Urinary bladder (tissue), 4 donors: ENCODE measurements around the gene TINAG. TPM values are rescaled to one million over a fixed set of nuclear protein-coding genes. Genes with fewer than 3 reads are reported as not detected.

Experiments used
- DNase-seq: peaks from one replicate; pipeline ENCODE4 v3.0.0-alpha.2; 2015; ENCODE audit errors: extremely low spot score
- H3K27ac ChIP-seq: one replicate; pipeline ENCODE4 v1.5.1; 2013; ENCODE audit warnings: low read depth, mild to moderate bottlenecking, moderate library complexity
- H3K36me3 ChIP-seq: one replicate; pipeline ENCODE4 v1.6.1; 2013; ENCODE audit warnings: mild to moderate bottlenecking, moderate library complexity; ENCODE audit not compliant: insufficient read depth
- H3K4me1 ChIP-seq: one replicate; pipeline ENCODE4 v1.6.1; 2013; ENCODE audit warnings: mild to moderate bottlenecking, moderate library complexity; ENCODE audit not compliant: insufficient read depth
- H3K4me3 ChIP-seq: one replicate; pipeline ENCODE4 v1.5.1; 2013; ENCODE audit warnings: low read depth, low read length
- WGBS: extraction: QIAGEN DNeasy Blood & Tissue Kit; methylation state at CpG from one replicate; pipeline ENCODE4 v1.1.7; 2013; 5-methylcytosine and 5-hydroxymethylcytosine counted together
- polyA plus RNA-seq: library from polyadenylated mRNA; stranded (reverse); fragments of 200-250 nt; gene quantifications from one replicate; pipeline ENCODE4 v1.2.3, GENCODE V29; 2013
- total RNA-seq: library from RNA; depleted of rRNA; stranded (reverse); fragments of >200 nt; gene quantifications from one replicate; pipeline ENCODE4 v1.2.3, GENCODE V29; 2014
- donor health status: healthy with polysubstance abuse.
- donor health status: healthy.

TINAG gene
- total and polyA plus RNA-seq, 2 donors: 0.16 TPM; not detected in 1

DNA sequence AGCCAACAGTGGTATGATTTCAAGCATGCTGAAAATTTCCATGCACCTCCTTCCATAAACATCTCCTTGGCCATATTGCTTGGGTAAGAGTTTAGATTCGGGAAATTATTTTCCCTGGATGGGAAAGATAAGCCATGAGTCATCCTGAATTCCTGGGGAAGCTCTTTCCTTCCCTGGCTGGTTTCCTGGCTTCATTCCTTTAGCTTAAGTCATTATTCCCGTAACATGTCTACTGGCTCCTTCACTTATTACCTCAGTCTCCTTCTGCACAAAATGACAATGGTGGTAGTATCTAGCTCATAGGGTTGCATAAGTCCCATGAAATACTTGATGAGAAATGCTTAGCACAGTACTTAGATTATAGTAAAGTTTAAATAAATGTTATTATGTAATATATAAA is 27.6 kb downstream of the TINAG start:
- Histone ChIP-seq H3K27ac (no peak overlapping the region), H3K4me3 (no peak overlapping the region), H3K36me3 (no peaks in the 10 kb centered on the region), H3K4me1 (no peaks in the 10 kb centered on the region)
- WGBS: 21% methylated on average over 2 of the region's 2 CpGs
- DNase-seq: no peak

DNA sequence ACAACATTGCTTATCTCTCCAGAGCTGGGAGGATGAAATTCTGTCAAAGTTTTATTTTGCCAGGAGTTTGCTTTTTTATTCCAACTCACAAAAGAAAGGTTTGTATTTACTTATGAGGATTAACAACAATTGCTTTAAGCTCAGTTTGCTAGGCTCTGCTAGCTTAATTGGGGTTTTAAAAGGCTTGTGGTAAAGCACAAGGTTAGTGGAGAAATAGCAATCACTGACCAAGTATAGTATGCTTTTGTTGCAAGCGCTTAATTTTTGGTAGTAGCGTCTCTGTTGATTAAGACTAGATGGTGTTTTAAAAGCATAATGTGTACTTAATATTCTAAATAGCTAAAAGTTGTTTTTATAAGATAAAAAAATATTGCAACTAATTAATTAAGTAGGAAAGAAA is 45.7 kb downstream of the TINAG start:
- 86% methylated on average over 2 of the region's 2 CpGs for WGBS
- DNase-seq: no peak
- Histone ChIP-seq H3K4me3 (no peak overlapping the region), H3K36me3 (no peaks in the 10 kb centered on the region), H3K4me1 (no peaks in the 10 kb centered on the region), H3K27ac (no peak overlapping the region)

DNA sequence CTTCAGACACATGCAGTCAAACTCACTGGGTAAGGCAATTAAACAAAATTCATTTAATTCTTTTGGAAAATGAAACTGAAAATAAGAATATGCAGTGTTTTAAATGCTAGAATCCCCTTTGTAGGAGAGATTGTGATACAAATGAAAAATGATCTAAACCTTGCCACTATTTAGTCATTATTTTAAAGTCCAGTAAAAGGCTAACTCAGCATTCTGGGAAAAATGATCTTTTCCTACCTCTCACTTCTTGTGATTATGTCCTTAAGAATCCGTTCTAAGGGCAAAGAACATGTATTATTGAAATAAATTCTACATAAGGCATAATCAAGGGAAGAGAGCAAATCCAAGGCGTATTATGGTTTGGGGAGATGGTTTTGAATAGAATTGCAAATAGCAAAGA is 46.4 kb downstream of the TINAG start:
- Histone ChIP-seq H3K27ac (no peak overlapping the region), H3K4me3 (no peak overlapping the region), H3K4me1 (no peaks in the 10 kb centered on the region), H3K36me3 (no peaks in the 10 kb centered on the region)
- 89% methylated on average over 2 of the region's 2 CpGs for WGBS
- DNase-seq: no peak

DNA sequence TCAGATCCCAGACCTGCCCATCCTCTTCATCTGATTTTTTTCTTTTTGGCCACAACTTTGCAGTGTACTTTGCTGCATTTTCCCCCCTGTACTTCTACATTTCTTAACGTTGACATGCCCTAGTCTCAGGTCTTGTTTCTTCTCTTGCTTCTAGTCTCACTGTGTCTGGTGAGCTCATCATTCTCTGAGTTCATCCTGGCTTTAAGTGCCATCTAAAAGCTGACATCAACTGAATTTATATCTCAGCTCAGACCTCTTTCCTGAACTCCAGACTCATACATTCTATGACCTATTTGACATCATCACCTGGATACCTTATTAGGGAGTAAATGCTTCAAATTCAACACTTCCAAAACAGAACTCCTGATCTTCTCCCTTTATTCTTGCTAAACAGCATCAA is 48.9 kb downstream of the TINAG start:
- H3K27ac ChIP-seq: no peak overlapping the region
- H3K4me3 ChIP-seq: no peak overlapping the region
- H3K36me3 ChIP-seq: no peaks in the 10 kb centered on the region
- DNase-seq: no peak
- 61% methylated on average over 1 of the region's 1 CpG for WGBS
- no peaks in the 10 kb centered on the region for H3K4me1 ChIP-seq

DNA sequence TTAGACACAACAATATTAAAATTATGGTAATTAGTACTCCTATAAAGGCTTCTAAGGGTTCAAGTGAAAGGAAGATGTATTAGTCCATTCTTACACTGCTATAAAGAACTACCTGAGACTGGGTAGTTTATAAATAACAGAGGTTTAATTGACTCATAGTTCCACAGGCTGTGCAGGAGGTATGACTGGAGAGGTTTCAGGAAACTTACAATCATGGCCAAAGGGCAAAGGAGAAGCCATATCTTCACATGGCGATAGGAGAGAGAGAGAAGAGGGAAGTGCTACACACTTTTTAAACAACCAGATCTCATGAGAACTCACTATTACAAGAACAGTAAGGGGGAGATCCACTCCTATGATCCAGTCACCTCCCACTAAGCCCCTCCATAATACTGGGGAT is 52.9 kb downstream of the TINAG start:
- H3K4me1 ChIP-seq: no peaks in the 10 kb centered on the region
- no peak overlapping the region for H3K27ac ChIP-seq
- no peaks in the 10 kb centered on the region for H3K36me3 ChIP-seq
- no peak for DNase-seq
- no peak overlapping the region for H3K4me3 ChIP-seq
- WGBS: 96% methylated on average over 1 of the region's 1 CpG

DNA sequence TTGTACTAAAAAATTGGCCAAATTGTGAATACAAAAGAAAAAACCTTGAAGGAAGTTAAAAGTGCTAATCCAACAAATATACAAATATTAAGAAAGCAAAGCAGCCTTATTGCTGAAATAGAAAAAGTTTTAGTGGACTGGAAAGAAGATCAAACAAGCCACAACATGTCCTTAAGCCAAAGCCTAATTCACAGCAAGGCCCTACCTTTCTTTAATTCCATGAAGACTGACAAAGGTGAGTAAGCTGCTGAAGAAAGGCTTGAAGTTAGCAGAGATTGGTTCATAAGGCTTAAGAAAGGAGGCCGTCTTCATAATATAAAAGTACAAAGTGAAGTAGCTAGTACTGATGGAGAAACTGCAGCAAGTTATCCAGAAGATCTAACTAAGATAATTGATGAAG is 53.5 kb downstream of the TINAG start:
- Histone ChIP-seq H3K4me3 (no peak overlapping the region), H3K36me3 (no peaks in the 10 kb centered on the region), H3K27ac (no peak overlapping the region), H3K4me1 (no peaks in the 10 kb centered on the region)
- WGBS: 97% methylated on average over 1 of the region's 1 CpG
- DNase-seq: no peak

DNA sequence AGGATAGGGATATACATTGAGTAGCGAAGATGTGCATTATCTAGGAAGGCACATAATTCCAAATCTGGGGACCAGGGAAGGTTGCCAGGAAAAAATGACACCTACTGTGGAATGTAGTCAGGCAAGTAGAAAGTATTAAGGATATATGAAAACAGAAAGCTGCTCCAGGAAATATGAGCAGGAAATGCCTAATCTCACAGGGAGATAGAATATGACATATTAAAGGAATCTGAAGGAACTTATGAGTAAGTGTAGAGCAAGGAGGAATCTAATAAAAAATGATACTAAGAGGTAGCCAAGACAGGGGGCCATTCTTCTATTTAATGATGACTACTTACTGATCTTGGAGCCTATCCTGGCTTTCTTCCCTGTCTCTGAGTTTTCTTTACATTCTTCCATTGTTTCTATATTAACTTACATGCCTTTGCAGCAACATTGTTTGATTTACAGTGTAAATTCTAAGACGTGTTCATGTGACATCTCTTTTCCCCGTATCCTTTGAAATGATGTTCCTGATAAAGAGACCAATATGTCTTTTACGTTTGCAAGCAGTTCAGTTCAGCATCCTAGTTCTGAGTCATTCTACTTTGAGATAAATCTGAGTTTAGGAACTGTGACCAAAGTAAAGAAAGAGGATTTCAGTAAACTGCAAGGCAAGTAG is 58.6 kb downstream of the TINAG start:
- H3K4me1 ChIP-seq: no peaks in the 10 kb centered on the region
- H3K36me3 ChIP-seq: no peaks in the 10 kb centered on the region
- H3K4me3 ChIP-seq: no peak overlapping the region
- 48% methylated on average over 4 of the region's 4 CpGs for WGBS
- no peak overlapping the region for H3K27ac ChIP-seq
- no peak for DNase-seq

DNA sequence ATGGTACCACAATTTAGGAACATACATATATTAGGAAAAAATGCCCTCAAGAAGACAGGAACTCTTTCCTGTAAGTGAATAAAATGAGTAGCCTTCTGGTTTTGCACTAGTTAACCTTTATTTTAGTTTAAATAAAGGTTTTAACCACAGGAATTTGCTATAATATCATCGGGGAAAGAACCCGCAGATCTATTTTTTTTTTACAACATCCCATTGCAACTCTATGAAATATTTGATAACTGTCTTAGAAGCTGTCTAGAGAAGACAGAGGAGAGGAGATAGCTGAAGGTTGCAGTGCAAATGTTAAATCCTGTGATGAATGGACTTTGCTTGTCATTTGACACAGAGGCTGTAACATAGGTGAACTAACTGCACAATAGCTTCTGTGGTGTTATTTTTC is 69.5 kb downstream of the TINAG start:
- WGBS: 62% methylated on average over 2 of the region's 2 CpGs
- no peaks in the 10 kb centered on the region for H3K36me3 ChIP-seq
- no peak for DNase-seq
- H3K4me1 ChIP-seq: no peaks in the 10 kb centered on the region
- no peak overlapping the region for H3K27ac ChIP-seq
- H3K4me3 ChIP-seq: no peak overlapping the region

DNA sequence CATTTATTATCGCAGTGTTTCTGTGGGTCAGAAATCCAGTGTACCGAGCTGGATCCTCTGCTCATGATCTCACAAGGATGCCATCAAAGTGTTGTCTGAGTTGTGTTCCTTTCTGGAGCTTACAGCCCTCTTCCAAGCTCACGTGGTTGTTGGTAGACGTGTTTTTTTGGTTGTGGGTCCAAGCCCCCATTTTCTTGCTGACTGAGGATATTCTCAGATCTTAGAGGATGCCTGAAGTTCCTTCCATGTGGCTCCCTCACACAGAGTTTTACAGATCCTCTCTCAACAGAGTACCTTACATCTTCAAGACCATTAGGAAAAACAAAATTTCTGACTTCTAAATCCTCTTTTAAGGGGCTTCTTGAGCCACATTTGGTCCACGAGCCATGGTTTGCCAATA is 78.1 kb downstream of the TINAG start:
- Histone ChIP-seq H3K36me3 (no peaks in the 10 kb centered on the region), H3K27ac (no peak overlapping the region), H3K4me1 (no peaks in the 10 kb centered on the region), H3K4me3 (no peak overlapping the region)
- DNase-seq: no peak
- WGBS: 93% methylated on average over 5 of the region's 5 CpGs

DNA sequence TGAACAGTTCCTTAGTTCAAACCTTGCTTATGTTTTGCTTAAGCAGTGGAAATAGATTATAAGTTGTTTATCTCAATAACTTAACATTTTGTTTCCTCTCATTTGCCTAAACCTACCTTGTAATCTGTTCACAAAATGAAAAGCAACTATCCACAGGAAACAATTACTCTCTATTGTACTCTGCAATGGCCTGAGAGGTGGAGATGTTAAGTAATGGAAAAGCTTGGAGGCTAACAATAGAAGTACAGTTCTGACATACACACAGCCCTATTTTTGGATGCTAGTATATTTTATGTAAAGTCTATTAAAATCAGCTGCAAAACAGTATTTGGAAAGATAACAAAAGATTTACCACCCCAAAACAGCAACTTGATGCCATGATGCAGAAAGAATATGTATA is 82.1 kb downstream of the TINAG start:
- H3K27ac ChIP-seq: no peak overlapping the region
- H3K4me3 ChIP-seq: no peak overlapping the region
- no peaks in the 10 kb centered on the region for H3K4me1 ChIP-seq
- H3K36me3 ChIP-seq: no peaks in the 10 kb centered on the region
- no peak for DNase-seq

DNA sequence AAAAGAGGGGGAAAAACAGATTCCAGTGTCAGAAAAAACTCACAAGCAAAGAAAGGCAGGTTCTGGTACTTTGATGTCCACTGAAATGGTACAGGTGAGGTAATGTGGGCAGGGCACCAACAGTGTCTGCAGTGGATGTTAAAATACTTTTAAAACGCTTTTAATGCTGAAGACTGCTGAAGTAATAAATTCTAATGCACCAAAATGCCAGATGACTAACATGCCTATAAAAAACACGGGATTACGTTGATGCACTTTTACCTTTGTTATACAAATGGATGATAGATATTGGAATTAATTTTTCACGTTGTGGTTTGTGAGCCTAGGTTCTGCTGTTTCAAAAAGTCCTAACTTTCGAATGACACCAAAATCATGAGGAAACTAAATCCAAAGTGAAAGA is 83.3 kb downstream of the TINAG start:
- no peaks in the 10 kb centered on the region for H3K4me1 ChIP-seq
- H3K36me3 ChIP-seq: no peaks in the 10 kb centered on the region
- no peak for DNase-seq
- no peak overlapping the region for H3K27ac ChIP-seq
- WGBS: 73% methylated on average over 5 of the region's 5 CpGs
- H3K4me3 ChIP-seq: no peak overlapping the region

DNA sequence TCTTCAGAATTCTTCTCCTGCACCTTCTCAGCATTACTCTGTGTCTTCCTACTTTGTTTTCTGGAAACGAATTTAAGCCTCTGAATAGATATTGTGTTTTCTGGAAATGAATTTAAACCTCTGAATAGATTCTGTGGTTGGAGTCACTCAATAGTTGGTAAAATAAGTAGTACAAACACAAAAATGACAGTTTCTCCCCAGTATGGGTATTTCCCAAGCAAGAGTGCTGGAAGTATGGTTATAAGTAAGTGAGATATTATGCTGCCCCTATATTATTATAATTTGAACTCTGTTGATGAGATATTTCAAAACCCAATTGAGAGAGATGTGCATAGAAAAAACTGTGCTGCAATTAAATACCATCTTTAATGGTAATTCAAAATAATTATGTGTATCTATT is 94.9 kb downstream of the TINAG start:
- Histone ChIP-seq H3K36me3 (no peaks in the 10 kb centered on the region), H3K4me3 (no peak overlapping the region), H3K27ac (no peak overlapping the region), H3K4me1 (no peaks in the 10 kb centered on the region)
- no peak for DNase-seq
- 61% methylated on average over 1 of the region's 1 CpG for WGBS

DNA sequence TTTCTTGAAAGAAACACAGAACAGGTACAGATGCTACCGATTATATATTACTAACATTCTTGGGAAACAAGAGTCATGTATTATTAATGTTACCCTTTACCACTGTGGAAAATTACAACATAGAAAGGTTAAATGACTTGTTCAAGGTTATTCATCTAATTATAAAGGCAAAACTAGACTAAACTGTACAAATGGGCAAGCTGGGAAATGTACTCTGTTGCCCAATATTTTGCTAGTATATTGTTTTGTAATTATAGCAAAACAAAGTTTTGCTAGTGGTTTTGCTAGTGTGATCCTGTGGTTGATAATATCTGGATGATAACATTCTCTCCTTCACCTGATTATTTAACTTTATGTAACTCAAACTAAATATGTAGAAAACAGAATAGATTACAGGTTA is 96.5 kb downstream of the TINAG start:
- 92% methylated on average over 1 of the region's 1 CpG for WGBS
- no peak for DNase-seq
- H3K4me3 ChIP-seq: no peak overlapping the region
- H3K4me1 ChIP-seq: no peaks in the 10 kb centered on the region
- H3K36me3 ChIP-seq: no peaks in the 10 kb centered on the region
- no peak overlapping the region for H3K27ac ChIP-seq

DNA sequence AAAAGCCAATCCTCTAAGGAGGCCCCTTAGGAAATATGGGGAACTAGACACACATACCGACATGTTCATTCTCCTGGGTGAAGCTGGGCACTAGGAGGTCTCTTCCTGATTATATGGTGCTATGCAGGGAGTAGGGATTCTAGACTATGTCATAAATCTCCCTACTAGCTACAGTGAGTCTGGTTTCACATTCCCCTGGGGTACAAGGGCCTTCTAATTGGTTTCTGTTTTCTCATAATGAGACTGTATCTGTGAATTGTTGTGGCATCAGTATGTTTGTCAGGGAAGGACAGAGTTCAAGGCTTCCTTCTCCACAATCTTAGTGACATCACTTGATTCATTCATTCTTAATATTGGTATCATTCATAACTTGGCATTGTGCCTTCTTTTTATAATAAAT is 103.5 kb downstream of the TINAG start:
- H3K4me1 ChIP-seq: no peaks in the 10 kb centered on the region
- H3K4me3 ChIP-seq: no peak overlapping the region
- no peaks in the 10 kb centered on the region for H3K36me3 ChIP-seq
- no peak overlapping the region for H3K27ac ChIP-seq
- 90% methylated on average over 1 of the region's 1 CpG for WGBS
- no peak for DNase-seq

DNA sequence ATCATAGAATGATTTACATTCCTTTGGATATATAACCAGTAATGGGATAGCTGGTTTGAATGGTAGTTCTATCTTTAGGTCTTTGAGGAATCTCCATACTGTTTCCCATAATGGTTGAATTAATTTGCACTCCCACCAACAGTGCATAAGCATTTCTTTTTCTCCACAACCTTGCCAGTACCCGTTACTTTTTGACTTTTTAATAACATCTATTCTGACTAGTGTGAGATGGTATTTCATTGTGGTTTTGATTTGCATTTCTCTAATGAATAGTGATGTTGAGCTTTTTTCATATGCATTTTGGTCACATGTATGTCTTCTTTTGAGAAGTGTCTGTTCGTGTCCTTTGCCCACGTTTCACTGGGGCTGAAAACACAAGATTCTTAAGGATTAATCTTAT is 107.3 kb downstream of the TINAG start:
- Histone ChIP-seq H3K36me3 (no peaks in the 10 kb centered on the region), H3K4me3 (no peak overlapping the region), H3K27ac (no peak overlapping the region), H3K4me1 (no peaks in the 10 kb centered on the region)
- DNase-seq: no peak
- 60% methylated on average over 3 of the region's 3 CpGs for WGBS
